GM23338 (cell line): Measurements from ENCODE around the gene CCDC91. TPM values are rescaled to one million over a fixed set of nuclear protein-coding genes. Genes with fewer than 3 reads are reported as not detected.

Experiments
- ATAC-seq: fragments of 200-7000 bp; cut with Tn5 transposase; 3 replicates; pipeline ENCODE4 v1.9.1; 2020
- DNase-seq: peaks from one replicate; pipeline ENCODE4 v3.0.0-alpha.2; 2015; ENCODE audit warnings: low spot score
- H2AFZ ChIP-seq: fragments of 200-600 bp; sonication (generic); 2 replicates; pipeline ENCODE4 v1.8.0; 2016; ENCODE audit warnings: antibody characterized with exemption, mild to moderate bottlenecking, moderate library complexity
- H3F3A ChIP-seq: fragments of 200-600 bp; sonication (generic); replicated peaks from 2 replicates; pipeline ENCODE4 v1.8.0; 2017; ENCODE audit warnings: antibody characterized with exemption, mixed run types, low read depth
- H3K27ac ChIP-seq: fragments of 200-600 bp; sonication (generic); 2 replicates; pipeline ENCODE4 v1.6.1; 2016; ENCODE audit warnings: low read depth
- H3K27me3 ChIP-seq: fragments of 200-600 bp; sonication (generic); 2 replicates; pipeline ENCODE4 v1.8.0; 2016; ENCODE audit warnings: mild to moderate bottlenecking, mixed run types, moderate library complexity; ENCODE audit not compliant: insufficient read depth
- H3K36me3 ChIP-seq: fragments of 200-600 bp; sonication (generic); 2 replicates; pipeline ENCODE4 v1.8.0; 2016; ENCODE audit warnings: mild to moderate bottlenecking; ENCODE audit not compliant: insufficient read depth
- H3K4me1 ChIP-seq: fragments of 200-600 bp; sonication (generic); 2 replicates; pipeline ENCODE4 v1.8.0; 2016; ENCODE audit warnings: mild to moderate bottlenecking, moderate library complexity; ENCODE audit not compliant: insufficient read depth
- H3K4me2 ChIP-seq: fragments of 200-600 bp; sonication (generic); 2 replicates; pipeline ENCODE4 v1.7.1; 2017; ENCODE audit warnings: mixed run types
- H3K4me3 ChIP-seq: fragments of 200-600 bp; sonication (generic); 2 replicates; pipeline ENCODE4 v1.6.1; 2016; ENCODE audit warnings: mixed run types
- H3K79me2 ChIP-seq: fragments of 200-600 bp; sonication (generic); replicated peaks from 2 replicates; pipeline ENCODE4 v1.8.0; 2017; ENCODE audit warnings: mild to moderate bottlenecking; ENCODE audit not compliant: insufficient read depth
- H3K9me2 ChIP-seq: fragments of 200-600 bp; sonication (generic); 2 replicates; pipeline ENCODE4 v1.8.0; 2017; ENCODE audit not compliant: insufficient read depth
- H4K20me1 ChIP-seq: fragments of 200-600 bp; sonication (generic); replicated peaks from 2 replicates; pipeline ENCODE4 v1.8.0; 2017; ENCODE audit warnings: mild to moderate bottlenecking; ENCODE audit not compliant: insufficient read depth
- H3K27ac Mint-ChIP-seq: 2 replicates; pipeline ENCODE4 v1.8.0; 2020; ENCODE audit warnings: inconsistent platforms, mild to moderate bottlenecking, moderate library complexity, mixed read lengths
- H3K27me3 Mint-ChIP-seq: 3 replicates; pipeline ENCODE4 v1.8.0; 2022; ENCODE audit warnings: low read depth, mild to moderate bottlenecking, moderate library complexity, mixed read lengths, inconsistent platforms; ENCODE audit not compliant: insufficient read depth, poor library complexity
- H3K36me3 Mint-ChIP-seq: 3 replicates; pipeline ENCODE4 v1.8.0; 2021; ENCODE audit warnings: low read depth, mild to moderate bottlenecking, inconsistent platforms, moderate library complexity, mixed read lengths
- H3K4me1 Mint-ChIP-seq: 3 replicates; pipeline ENCODE4 v1.8.0; 2020; ENCODE audit warnings: mild to moderate bottlenecking, inconsistent platforms, mixed read lengths
- H3K4me3 Mint-ChIP-seq: 3 replicates; pipeline ENCODE4 v1.8.0; 2021; ENCODE audit warnings: moderate library complexity, mild to moderate bottlenecking, inconsistent platforms, mixed read lengths
- H3K9me3 Mint-ChIP-seq: 3 replicates; pipeline ENCODE4 v1.8.0; 2020; ENCODE audit warnings: moderate library complexity, mild to moderate bottlenecking, inconsistent platforms, mixed read lengths
- EZH2 ChIP-seq: fragments of 200-600 bp; sonication (generic); IDR thresholded peaks from one replicate; pipeline ENCODE4 v1.8.0; 2017; ENCODE audit warnings: antibody characterized with exemption, mild to moderate bottlenecking, low read depth; ENCODE audit not compliant: unreplicated experiment
- JUNB ChIP-seq: IDR thresholded peaks from one replicate; pipeline ENCODE4 v1.6.1; 2016; ENCODE audit warnings: antibody characterized with exemption; ENCODE audit not compliant: unreplicated experiment
- NANOG ChIP-seq: IDR thresholded peaks from 2 replicates; pipeline ENCODE4 v1.6.1; 2016; ENCODE audit warnings: antibody characterized with exemption, borderline replicate concordance
- STAT1 ChIP-seq: IDR thresholded peaks from one replicate; pipeline ENCODE4 v1.6.1; 2016; ENCODE audit warnings: antibody characterized with exemption; ENCODE audit not compliant: unreplicated experiment
- ZNF114 ChIP-seq: fragments of 250-450 bp; sonication (Bioruptor Pico); IDR thresholded peaks from 2 replicates; pipeline ENCODE4 v1.5.0; 2020; ENCODE audit warnings: mild to moderate bottlenecking, moderate library complexity
- polyA plus RNA-seq: library from polyadenylated mRNA; unstranded; fragments of >200 nt; fragmentation: Nextera tagmentation; extraction: Ambion mirVana; gene quantifications from 2 replicates; pipeline ENCODE4 v1.2.1, GENCODE V29; 2016
- total RNA-seq: library from RNA; depleted of rRNA; stranded (reverse); fragments of >200 nt; shearing (Covaris generic); gene quantifications from 2 replicates; pipeline ENCODE4 v1.2.3, GENCODE V29; 2014
- TF ChIP-seq, protein P1 (sequence below): IDR thresholded peaks from 2 replicates; pipeline ENCODE4 v1.6.1; 2016; ENCODE audit warnings: antibody characterized with exemption

The CCDC91 gene
- total and polyA plus RNA-seq, 2 experiments from 2014 or later = 24.7 to 48.7 TPM

DNA sequence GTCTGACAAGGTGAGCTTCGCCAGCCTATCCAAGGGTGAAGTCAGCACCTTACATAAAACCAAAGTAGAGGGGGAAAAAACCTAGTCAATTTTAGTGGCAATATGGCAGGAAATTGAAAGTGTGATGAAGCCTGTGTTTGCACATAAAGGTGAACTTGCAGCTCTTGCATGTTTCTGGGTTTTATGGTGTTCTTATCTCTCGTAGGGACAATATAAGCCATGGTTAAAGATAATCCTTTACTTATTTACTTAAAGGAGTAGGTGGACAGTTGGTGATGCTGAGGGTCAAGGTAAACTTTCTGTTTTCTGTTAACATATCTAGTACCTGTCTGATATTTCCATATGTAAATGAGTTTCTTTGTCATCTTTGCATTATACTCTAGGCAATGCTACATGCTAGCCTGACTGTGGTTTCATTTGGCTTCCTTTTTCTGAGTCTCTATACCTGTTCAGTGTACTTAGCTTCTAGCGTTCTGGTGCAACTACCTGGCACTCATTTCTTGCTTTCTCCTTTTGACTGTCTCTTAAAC, 32.8 kb downstream of the CCDC91 start:
- Histone ChIP-seq H3K9me2 (no peaks in the 10 kb centered on the region), H3K4me1 (peaks cover 16% of the 10 kb centered on the region), H3K36me3 (no peaks in the 10 kb centered on the region; the same call in 1 of the 2 replicates), H3K27me3 (no peaks in the 10 kb centered on the region), H3K27ac (no peak overlapping the region), H3K4me3 (no peak overlapping the region), H3F3A (no peaks in the 10 kb centered on the region), H4K20me1 (no peaks in the 10 kb centered on the region), H2AFZ (no peak overlapping the region), H3K79me2 (peaks cover 90% of the 10 kb centered on the region), H3K4me2 (0 out of 2 replicates have a peak overlapping the region, but pooled peaks have one; percentile 3)
- Mint-ChIP-seq H3K9me3 (peaks cover 22% of the 10 kb centered on the region; the same call in 2 of the 3 replicates), H3K4me1 (peaks cover 18% of the 10 kb centered on the region), H3K4me3 (no peak overlapping the region), H3K27me3 (no peaks in the 10 kb centered on the region), H3K27ac (0 out of 2 replicates have a peak overlapping the region, but pooled peaks have one; percentile 19), H3K36me3 (peaks cover 29% of the 10 kb centered on the region; the same call in 2 of the 3 replicates)
- TF ChIP-seq STAT1 (no peak), EZH2 (no peak), ZNF114 (no peak)
- TF ChIP-seq, protein P1, sequence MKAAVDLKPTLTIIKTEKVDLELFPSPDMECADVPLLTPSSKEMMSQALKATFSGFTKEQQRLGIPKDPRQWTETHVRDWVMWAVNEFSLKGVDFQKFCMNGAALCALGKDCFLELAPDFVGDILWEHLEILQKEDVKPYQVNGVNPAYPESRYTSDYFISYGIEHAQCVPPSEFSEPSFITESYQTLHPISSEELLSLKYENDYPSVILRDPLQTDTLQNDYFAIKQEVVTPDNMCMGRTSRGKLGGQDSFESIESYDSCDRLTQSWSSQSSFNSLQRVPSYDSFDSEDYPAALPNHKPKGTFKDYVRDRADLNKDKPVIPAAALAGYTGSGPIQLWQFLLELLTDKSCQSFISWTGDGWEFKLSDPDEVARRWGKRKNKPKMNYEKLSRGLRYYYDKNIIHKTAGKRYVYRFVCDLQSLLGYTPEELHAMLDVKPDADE = no peak
- ATAC-seq = peak; percentile 38; the same call in 2 of the 3 replicates
- DNase-seq = no peak

DNA sequence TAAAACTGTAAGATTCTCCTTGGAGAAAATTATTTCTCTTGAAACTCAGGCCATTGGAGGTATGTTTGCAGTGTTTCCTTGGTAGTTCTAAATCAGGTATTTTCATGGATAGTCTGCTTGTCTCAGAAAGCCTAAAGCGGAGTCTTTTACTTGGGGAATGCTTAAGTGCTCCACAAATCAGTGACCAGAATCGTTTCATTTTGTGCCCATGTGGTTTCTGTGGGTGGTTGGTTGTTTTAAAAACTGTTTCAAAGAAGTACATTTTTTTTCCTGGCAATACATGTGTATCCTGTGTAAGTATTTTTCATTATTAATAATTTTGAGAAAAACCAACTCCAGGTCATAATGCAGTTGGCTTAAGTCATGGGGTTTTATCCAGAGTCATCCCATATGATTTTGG, 33.6 kb downstream of the CCDC91 start:
- Histone ChIP-seq H3K27me3 (no peaks in the 10 kb centered on the region), H3K79me2 (peaks cover 89% of the 10 kb centered on the region), H3K36me3 (no peaks in the 10 kb centered on the region; the same call in 1 of the 2 replicates), H3K4me3 (no peak overlapping the region), H4K20me1 (no peaks in the 10 kb centered on the region), H2AFZ (no peak overlapping the region), H3K4me1 (peaks cover 16% of the 10 kb centered on the region), H3K9me2 (no peaks in the 10 kb centered on the region), H3K27ac (no peak overlapping the region), H3F3A (no peaks in the 10 kb centered on the region), H3K4me2 (peak overlapping the region; percentile 3; the same call in 1 of the 2 replicates)
- Mint-ChIP-seq H3K27me3 (no peaks in the 10 kb centered on the region), H3K36me3 (peaks cover 22% of the 10 kb centered on the region; the same call in 2 of the 3 replicates), H3K9me3 (peaks cover 14% of the 10 kb centered on the region; the same call in 2 of the 3 replicates), H3K27ac (0 out of 2 replicates have a peak overlapping the region, but pooled peaks have one; percentile 14), H3K4me1 (peaks cover 18% of the 10 kb centered on the region), H3K4me3 (no peak overlapping the region)
- TF ChIP-seq, protein P1 = no peak
- TF ChIP-seq ZNF114 = no peak
- no peak for TF ChIP-seq STAT1
- no peak for TF ChIP-seq NANOG
- ATAC-seq (no peak), DNase-seq (no peak)

DNA sequence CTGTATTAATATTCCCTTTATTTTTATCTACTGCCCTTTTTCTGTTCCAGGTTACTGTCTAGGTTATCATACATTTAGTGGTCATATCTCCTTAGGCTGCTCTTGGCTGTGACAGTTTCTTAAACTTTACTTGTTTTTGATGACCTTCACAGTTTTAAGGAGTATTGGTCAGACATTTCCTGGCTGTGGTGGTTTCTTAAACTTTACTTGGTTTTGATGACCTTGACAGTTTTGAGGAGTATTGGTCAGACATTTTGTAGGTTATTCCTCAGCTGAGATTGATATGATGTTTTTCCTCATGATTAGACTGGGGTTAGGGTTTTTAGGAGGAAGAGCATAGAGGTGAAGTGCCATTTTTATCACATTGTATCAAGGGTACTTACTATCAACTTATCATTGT, 36.4 kb downstream of the CCDC91 start:
- H3F3A ChIP-seq = no peaks in the 10 kb centered on the region
- Mint-ChIP-seq H3K4me3 (no peak overlapping the region), H3K27ac (0 out of 2 replicates have a peak overlapping the region, but pooled peaks have one; percentile 23), H3K9me3 (no peaks in the 10 kb centered on the region), H3K36me3 (peaks cover 9% of the 10 kb centered on the region; the same call in 2 of the 3 replicates), H3K4me1 (peaks cover 16% of the 10 kb centered on the region), H3K27me3 (no peaks in the 10 kb centered on the region)
- H3K9me2 ChIP-seq = no peaks in the 10 kb centered on the region
- H3K27ac ChIP-seq = no peak overlapping the region
- H3K4me3 ChIP-seq = no peak overlapping the region
- H3K79me2 ChIP-seq = peaks cover 82% of the 10 kb centered on the region
- no peaks in the 10 kb centered on the region for H3K36me3 ChIP-seq
- DNase-seq = no peak
- H3K4me2 ChIP-seq = no peak overlapping the region
- no peaks in the 10 kb centered on the region for H4K20me1 ChIP-seq
- H3K27me3 ChIP-seq = no peaks in the 10 kb centered on the region
- no peak for ATAC-seq
- H2AFZ ChIP-seq = no peak overlapping the region
- H3K4me1 ChIP-seq = peaks cover 16% of the 10 kb centered on the region
- TF ChIP-seq JUNB = no peak
- TF ChIP-seq, protein P1 = no peak
